AG09319 (cell line): ENCODE results near the gene NKX3-2.

ENCODE experiments used
- DNase-seq: peaks from one replicate; pipeline ENCODE4 v3.0.0-alpha.2; 2010; ENCODE audit warnings: low read depth; ENCODE audit errors: extremely low read depth
- CTCF ChIP-seq: IDR thresholded peaks from 2 replicates; pipeline ENCODE4 v1.5.1; 2011; ENCODE audit warnings: low read depth, mild to moderate bottlenecking, inconsistent platforms, low read length, moderate library complexity

NKX3-2 gene

GRCh38 chr4:13529128-13529919, 15.0 kb downstream of the NKX3-2 start:
- no peak for TF ChIP-seq CTCF
- no peak for DNase-seq

DNA sequence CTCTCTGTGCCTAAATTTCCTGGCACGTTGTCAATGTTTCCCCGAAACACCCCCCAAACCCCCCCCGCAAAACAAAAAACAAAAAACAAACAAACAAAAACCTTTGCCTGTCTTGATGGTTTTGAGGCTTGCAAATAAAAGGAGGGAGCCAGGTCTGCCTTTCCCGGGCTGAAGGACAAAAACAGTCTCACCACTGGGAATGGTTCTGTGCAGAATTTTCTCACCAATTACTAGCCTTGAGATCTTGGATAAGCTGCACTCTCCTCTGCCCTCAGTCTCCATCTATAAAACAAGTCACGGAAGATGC, 15.5 kb downstream of the NKX3-2 start:
- no peak for TF ChIP-seq CTCF
- no peak for DNase-seq

- DNase-seq: no peak
Observed at GRCh38 chr4:13527981-13528820, 16.1 kb downstream of the NKX3-2 start.

DNA sequence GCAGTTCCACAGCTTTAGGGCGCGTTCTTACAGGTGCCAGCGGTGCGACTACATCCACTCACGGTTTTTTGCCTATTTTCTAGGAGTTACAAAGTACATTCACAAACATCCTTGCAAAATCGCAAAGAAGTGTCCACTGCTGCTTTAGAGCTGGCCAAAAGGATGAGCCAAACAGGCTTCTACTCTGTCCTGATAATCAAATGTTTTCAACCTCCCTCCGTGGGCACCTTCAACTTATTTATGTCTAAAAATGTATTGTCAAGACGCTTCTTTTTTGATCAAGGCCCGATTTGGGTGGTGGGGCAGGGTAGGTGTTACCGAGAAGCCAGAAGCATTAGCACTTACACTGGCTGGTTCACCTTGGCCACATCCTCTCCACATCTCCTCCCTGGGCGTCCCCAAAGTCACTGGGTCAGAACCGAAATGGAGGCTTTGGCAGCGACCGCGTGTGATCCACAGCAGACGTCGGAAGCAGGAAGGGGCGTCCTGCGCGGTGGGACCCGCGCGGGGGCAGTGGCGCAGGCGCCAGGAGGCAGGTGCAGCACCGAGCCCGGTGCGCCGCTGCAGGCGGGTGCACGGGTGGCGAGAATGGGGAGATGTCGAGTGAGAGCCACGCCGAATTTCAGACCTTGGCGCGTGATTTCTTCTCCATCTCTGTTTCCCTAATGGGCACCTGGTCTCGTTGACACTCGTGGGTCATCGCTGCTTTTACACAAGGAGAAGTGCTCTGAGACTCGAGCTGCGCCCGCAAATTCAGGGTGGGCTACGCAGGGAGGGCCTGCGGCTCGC, 16.9 kb downstream of the NKX3-2 start:
- TF ChIP-seq CTCF: no peak
- DNase-seq: no peak

More at GRCh38 chr4:13527981-13528820, 16.1 kb downstream of the NKX3-2 start:
- no peak for TF ChIP-seq CTCF

- DNase-seq: no peak
- TF ChIP-seq CTCF: no peak
Observed at GRCh38 chr4:13526658-13527057, 17.6 kb downstream of the NKX3-2 start.

GRCh38 chr4:13525606-13526281, 18.6 kb downstream of the NKX3-2 start:
- no peak for DNase-seq
- TF ChIP-seq CTCF: no peak
